ENCODE data around the gene C21orf58.

The C21orf58 gene

DNA sequence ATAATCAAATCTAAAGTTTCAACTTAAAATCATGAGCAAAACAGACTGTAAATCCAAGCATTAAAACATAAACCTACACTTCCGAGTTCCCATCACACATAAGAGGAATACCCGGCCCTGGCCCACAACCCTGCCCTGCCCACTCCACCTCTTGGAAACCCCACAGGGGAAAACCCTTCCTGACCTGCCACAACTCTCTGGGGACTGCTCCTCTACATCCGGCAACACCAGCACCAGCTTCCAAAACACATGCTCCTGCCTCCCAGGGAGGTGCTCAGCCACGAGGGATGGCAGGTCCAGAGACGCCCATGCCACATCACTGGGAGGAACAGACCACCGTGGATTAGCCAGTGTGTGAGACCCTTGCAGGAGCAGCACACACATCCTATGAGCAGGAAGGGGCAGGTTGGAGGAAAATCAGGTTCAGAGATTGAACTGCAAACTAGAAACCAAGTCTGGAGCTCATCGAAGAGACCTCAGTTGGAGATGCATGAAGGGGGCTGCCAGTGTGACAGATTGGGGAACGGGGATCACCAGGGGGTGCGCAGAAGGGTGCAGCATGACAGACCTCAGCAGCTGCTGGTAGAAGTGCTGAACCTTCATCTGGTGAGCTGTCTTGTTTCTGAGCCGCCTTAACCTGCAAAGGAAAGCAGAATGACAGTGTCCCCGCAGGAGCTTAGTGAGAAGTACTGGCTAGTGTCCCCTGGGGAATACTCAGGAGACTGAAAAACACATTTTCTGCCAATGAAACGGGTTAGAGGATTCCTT is 69.3 kb downstream of the C21orf58 start:
- DNase-seq = no peak

DNA sequence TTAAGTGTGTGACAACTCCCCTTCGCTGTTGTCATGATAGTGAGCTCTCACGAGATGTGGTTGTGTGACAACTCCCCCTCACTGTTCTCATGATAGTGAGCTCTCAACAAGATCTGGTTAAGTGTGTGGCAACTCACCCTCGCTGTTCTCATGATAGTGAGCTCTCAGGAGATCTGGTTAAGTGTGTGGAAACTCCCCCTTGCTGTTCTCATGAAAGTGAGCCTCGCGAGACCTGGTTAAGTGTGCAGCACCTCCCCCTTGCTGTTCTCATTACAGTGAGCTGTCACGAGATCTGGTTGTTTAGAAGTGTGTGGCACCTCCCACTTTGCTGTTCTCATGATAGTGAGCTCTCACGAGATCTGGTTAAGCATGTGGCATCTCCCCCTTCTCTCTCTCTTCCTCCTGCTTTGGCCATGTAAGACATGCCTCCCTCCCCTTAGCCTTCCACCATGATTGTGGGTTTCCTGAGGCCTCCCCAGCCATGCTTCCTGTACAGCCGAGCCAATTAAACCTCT is 70.0 kb downstream of the C21orf58 start:
- DNase-seq = no peak

DNA sequence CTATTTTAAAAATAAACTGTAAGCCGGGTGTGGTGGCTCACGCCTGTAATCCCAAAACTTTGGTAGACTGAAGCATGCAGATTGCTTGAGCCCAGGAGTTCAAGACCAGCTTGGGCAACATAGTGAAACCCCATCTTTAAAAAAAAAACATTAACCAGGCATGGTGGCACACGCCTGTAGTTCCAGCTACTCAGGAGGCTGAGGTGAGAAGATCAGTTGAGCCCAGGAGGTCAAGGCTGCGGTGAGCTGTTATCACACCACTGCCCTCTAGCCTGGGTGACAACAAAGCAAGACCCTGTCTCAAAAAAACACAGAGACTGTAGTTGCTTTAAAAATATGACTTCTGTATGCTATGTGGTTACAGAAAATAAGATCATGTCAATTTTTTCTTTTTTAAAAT is 70.8 kb downstream of the C21orf58 start:
- DNase-seq = no peak
